ENCODE measurements around the gene FAM124A.

Gene FAM124A

GRCh38 chr13:51222037-51222685 lies at the start of gene FAM124A:
TSS of gene FAM124A (plus strand) at chr13:51222398. CDS start at chr13:51222502, 104 bp downstream.
- DNase-seq (ENCODE audit: low spot score), result peak; percentile 50

GRCh38 chr13:51175021-51175420 lies 47.2 kb upstream of the FAM124A start:
- no peak for DNase-seq (ENCODE audit: low spot score)

DNA sequence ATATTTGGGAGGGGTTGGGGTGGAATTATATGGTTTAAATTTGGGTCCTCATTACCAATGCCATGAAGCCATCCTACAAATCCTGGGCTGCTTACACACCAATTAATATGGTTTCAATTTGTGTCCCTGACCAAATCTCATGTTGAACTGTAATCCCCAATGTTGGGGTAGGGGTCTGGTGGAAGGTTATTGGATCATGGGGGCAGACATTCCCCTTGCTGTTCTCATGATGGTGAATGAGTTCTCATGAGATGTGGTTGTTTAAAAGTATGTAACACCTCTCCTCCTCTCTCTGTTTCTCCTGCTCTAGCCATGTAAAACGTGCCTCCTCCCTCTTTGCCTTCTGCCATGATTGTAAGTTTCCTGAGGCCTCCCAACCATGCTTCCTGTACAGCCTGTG lies 46.6 kb upstream of the FAM124A start:
- DNase-seq (ENCODE audit: low spot score), result no peak

- DNase-seq (ENCODE audit: low spot score), result no peak
Observed at GRCh38 chr13:51177188-51177587, 45.0 kb upstream of the FAM124A start.

GRCh38 chr13:51178456-51179074 lies 43.6 kb upstream of the FAM124A start:
- no peak for DNase-seq (ENCODE audit: low spot score)

DNA sequence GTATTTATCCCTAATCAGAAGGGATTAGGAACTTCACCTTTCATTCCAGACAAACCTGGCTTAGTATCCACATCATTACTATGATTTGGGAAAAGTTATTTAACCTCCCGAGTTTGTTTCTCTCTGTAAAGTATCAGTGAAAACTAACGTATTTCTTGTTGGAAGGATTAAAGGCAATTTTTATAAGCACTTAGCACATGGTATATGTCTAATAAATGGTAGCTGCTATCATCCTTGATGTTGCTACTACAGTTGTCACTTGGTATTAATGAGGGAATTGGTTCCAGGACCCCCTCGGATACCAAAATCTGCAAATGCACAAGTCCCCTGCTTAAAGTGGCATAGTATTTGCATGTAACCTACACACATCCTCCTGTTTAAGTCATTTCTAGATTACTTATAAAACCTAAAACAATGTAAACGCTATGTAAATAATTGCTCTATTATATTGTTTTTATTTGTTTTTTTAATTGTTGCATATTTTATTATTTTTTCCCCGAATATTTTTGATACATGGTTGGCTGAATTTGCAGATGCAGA lies 42.7 kb upstream of the FAM124A start:
- no peak for DNase-seq (ENCODE audit: low spot score)

DNA sequence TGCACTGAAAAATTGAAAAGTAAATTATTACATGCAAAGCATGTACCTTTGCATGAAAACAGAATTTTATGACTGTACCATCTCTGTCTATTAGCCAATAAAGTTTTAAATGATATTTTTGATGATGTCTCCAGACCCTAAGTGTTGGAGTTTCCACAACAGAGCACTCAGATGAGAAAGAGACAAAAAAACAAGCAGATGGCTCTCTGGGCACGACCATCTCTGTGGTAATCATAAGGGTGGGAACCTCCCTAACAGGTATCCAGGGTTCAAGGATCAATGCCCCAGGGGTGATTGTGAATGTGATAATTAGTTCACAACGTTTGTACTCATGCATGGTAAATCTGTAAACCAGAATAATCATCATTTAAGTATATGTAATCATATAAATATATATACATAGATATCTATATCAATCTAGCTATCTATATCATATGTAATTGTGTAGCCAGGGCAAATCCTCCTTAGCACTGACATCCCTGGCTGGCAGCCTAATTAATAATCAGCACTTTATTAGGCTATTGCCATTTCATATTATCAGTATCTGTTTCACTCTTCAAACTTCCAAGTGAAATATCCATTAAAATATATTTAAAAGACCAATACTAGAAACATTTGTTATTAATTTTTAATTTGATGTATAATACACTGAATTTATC lies 41.2 kb upstream of the FAM124A start:
- no peak for DNase-seq (ENCODE audit: low spot score)

GRCh38 chr13:51181786-51182383 lies 40.3 kb upstream of the FAM124A start:
- no peak for DNase-seq (ENCODE audit: low spot score)

DNA sequence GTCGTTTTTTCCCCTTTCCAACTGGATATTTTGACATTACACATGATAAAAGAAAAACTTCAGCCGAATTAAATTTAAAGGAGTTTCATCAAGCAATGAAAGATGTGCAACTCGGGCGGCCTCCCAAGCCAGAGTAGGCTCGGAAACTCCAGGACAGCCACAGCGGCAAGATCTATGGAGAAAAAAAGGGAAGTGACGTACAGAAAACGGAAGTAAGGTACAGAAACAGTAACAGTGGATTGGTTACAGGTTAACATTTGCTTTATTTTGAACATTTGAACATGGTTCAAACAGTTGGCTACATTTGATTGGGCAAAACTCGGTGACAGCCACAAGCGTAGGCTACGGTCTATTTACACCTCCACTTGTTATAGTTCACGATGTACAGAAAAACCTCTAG lies 30.5 kb upstream of the FAM124A start:
- DNase-seq (ENCODE audit: low spot score), result no peak

- no peak for DNase-seq (ENCODE audit: low spot score)
Observed at GRCh38 chr13:51192348-51192747, 29.9 kb upstream of the FAM124A start.

DNA sequence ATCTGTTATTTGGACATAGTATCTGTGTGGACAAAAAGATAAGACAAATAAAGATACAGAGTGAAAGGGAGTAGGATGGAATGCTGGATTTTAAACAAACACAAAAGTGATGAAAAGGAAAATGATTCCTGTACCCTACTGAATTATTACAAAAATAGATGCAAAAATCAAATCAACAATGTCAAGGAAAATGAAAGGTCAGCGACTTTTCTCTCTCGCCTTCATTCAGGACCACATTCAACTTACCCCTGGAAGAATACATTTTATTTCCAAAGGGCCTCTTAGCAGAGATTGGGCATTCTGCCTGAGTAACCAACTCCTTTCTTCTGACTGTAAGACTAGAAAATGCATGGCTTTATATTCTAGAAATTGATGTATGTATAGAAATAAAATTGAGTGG lies 28.8 kb upstream of the FAM124A start:
- no peak for DNase-seq (ENCODE audit: low spot score)

GRCh38 chr13:51194942-51195341 lies 27.3 kb upstream of the FAM124A start:
- no peak for DNase-seq (ENCODE audit: low spot score)

DNA sequence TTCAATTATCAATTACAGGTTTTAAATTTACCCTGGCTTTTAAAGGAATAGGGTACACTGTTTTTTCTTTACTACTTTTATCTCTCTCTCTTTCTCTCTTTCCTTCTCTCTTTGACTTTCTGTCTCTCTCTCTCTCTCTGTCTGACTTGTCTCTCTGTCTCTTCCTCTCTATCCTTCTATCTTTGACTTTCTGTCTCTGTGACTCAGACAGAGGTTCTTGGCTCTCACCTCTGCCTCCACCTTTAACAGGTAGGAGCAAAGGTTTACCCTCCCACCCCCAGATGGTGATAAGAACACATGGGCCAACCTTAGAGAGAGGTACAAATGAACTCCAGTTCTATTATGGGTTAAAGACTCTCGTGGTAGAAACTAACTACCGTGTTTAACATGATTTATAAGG lies 20.3 kb upstream of the FAM124A start:
- DNase-seq (ENCODE audit: low spot score), result no peak

DNA sequence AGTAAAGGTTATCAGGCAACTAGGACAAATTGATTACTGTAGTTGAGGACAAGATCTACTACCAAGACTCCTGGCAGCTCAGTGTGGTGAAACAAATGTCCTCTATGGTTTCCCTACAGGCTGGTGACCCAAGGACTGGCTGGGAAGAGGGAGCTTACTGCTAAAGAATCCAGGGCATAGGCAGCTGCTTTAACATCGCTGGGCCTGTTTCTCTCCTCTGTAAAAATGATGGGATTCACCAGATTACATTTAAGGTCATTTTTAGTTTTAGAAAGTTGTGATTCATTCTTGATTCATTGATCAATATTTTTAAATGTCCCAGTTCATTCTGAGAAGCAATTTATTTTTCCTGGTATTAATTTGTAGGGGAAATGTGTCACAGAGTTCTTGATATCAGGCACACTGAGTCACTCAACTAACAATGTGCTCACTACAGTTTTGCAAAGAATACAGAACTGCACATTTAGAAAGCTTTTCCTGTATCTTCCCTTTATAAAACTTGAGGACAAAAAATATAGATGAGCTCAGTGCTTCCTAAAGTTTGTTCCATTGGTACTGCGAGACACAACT lies 19.6 kb upstream of the FAM124A start:
- DNase-seq (ENCODE audit: low spot score), result no peak

GRCh38 chr13:51206584-51206983 lies 15.6 kb upstream of the FAM124A start:
- no peak for DNase-seq (ENCODE audit: low spot score)

DNA sequence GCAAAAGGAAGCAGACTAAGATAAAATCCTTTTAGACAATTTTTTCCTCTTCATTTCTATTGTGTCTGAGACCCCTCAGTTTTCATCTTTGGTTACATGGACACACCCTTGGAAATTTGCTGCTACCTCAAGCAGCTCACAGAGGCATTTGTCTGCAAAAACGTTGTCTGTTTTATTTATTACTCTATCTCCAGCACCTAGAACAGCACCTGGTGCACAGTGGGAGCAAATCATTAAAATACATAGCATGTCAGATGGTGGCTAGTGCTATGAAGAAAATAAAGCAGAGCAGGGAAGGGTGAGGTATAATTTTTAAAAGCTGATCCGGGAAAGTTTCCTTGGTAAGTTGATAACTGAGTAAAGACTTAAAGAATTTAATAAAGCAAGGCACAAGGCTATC lies 14.3 kb upstream of the FAM124A start:
- no peak for DNase-seq (ENCODE audit: low spot score)

GRCh38 chr13:51208716-51209115 lies 13.5 kb upstream of the FAM124A start:
- DNase-seq (ENCODE audit: low spot score), result no peak

DNA sequence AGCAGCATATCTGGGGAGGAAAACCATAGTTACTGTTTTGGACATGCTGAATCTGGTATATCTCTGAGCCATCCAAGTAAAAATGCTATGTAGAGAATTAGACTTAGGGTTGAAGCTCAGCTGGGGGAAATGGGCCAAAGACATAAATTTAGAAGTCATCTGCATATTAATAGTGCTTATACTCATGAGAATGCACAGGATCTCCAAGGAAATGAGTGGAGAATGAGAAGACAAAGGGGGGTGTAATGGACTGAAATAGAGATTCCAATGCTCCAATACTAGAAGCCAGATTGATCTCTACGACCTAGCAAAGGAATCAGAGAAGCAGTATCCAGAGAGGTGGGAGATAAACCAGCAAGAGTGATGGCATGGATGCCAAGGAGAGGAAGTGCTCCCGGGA lies 10.3 kb upstream of the FAM124A start:
- DNase-seq (ENCODE audit: low spot score), result no peak

- DNase-seq (ENCODE audit: low spot score), result no peak
Observed at GRCh38 chr13:51212758-51213157, 9.4 kb upstream of the FAM124A start.

DNA sequence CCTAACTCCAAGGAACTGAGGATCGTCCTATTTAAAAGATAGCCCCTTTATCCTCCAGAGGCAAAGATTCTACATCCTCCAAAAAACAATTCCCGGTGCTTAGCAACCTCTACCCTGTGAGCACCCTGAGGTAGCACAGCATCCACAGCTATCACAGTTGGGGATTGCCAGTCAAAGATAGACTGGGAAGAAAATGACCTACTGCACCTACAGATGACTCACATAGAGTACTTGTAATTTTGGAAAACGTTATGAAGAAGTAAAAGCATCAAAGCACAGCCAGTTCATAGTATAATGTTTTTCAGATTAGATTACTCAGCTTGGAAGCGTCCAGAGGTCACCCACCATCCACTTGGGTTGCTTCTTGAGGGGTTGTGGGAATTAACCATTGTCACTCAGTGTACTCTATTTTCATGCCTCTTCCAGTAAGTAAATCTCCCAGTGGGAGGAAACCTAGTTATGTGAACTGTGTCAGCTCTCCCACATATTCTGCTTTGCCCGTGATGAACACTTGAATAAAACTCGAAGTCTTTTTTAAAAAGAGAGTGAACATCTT lies 8.9 kb upstream of the FAM124A start:
- no peak for DNase-seq (ENCODE audit: low spot score)

DNA sequence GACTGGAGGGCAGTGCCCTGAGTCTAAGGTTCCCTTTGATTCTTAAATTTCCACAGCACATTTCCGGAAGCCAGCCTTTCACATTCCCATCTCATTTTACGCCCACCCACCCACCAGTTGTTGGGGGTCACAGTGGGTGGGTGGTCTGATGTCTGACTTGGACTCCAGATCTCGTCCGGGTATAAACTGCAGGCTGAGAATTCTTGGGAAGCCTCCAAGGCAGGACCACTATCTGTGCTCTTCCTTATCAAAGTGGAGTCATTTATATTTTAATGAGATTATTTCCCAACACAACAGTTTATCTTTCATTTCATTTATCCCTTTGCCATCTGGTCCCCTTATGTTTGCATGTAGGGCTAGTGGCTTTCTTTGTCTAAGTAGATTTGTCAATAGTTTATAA lies 3.6 kb upstream of the FAM124A start:
- DNase-seq (ENCODE audit: low spot score), result no peak

DNA sequence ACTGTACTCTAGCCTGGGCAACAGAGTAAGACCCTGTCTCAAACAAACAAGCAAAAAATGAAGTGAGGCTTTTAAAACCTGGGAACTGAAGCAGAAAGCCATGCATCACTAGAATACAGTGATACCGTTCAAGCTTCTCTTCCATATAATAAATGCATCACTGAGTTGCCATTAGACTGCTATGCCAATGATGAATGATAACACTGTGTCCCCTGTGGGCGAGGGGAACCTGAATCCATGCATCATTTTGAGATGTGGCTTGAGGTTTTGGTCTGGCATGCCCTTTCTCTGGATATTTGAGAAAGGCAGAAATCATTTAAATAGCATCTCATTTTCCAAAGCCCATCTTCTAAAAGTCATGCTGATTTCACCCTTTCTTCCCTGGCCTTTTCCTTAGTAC lies 1.5 kb upstream of the FAM124A start:
- no peak for DNase-seq (ENCODE audit: low spot score)
